K562 treated with DMSO at 1 percent for 12 hours (cell line): ENCODE data around the gene ZNF573. TPM values are rescaled to one million over a fixed set of nuclear protein-coding genes. Genes with fewer than 3 reads are reported as not detected.

Experiments
- total RNA-seq: library from RNA; unstranded; fragments of 300-600 nt; gene quantifications from 2 replicates; pipeline ENCODE4 v1.2.3, GENCODE V29; 2022; ENCODE audit not compliant: insufficient read depth

Gene ZNF573
- total RNA-seq, result 1.3 TPM in 1 of 2 replicates, not detected in the other

DNA sequence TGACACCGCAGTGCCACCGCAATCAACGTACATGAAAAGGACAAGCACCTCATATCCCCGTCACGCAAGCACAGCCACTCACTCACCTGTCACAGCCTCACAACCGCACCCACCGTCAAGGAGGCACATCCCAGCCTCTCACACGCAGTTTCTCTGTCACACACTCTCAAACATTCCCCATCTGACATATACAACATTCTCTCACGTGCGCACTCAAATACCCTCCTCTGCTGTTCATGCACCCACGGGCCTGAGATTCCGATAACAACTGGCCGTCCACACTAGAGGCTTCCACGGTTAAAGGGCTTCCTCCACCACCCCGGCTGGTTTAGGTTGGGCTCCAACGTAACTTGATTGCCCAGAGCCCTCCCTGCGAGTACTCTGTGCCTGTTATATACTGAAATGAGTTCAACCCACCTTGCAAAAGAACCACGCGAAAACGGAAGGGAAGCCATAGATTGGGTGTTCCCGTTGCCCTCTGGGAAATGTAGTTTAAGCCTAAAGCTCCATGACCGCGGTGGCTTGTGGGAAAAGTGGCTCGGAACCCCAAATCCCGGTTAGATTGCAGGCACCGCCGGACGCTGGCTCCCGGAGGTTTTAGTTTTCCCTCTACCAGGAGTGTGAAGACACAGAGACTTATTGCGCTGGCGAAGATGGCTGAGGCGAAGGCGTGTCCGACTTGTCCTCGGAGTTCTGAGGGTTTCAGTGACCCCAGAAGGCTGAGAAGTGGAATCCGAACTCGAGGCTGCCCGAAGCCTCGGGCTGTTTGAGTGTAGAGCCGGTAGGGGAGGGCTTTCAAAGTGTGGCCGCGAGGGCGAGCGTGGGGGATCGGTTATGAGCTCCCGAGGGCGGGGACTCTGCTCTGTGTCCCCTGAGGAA lies at the start of gene ZNF573:
ZNF573 (minus strand) TSS at position 460 of the 879 bp plus-strand sequence. CDS start 5,857 bp downstream, outside the sequence.

DNA sequence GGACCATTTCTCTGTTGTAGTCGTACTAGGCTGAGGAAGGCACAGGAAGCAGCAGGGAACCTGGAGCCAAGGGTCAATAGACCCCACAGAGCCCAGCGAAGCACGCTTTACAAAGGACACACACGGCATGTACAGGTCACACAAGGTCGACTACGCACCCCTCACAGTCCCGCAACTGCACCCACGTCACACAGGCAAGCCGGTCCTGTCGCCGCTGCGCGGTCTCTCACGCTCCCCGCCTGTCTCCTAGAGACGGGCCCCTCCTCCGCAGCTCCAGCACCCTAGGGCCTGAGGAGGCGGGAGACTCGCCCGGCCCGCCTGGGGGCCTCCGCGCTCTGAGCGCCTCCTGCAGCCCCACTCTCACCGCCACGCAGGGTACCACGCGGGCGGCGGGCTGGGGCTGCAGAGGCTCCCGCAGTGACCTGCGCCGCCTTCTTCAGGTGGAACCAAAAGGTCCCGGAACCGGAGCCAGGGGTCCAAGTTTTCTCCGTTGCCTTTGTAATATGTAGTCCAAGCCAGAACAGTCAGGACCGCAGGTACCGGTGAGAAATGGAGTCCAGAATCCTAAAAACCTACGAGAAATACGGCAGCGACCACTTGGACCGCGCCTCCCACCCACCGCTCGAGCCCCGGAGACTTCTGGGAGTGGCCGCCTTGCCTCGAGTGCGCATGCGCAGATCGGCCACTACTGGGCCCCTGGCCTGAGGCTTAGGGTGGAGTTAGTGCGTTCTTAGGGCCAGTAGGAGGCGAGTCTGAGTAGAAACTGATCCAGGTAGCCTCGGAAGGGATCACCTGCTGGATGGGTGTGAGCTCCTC lies 60.1 kb downstream of the ZNF573 start, which contains the start of gene ZNF607:
ZNF607 (minus strand) TSS at position 651 of the 816 bp plus-strand sequence. CDS start 8,143 bp downstream, outside the sequence.

Other genes starting within 250 kb of the ZNF573 start
- gene ZNF571, start 184.8 kb downstream of the ZNF573 start, total RNA-seq, result 1.7 TPM in 1 of 2 replicates, not detected in the other
- gene ZNF540, start 184.7 kb downstream of the ZNF573 start, total RNA-seq, result 1.0 and 1.3 TPM in 2 replicates
- 1.0 and 3.8 TPM in 2 replicates for gene ZFP30, start 124.1 kb downstream of the ZNF573 start, total RNA-seq
- gene ZNF607, start 59.8 kb downstream of the ZNF573 start, total RNA-seq, result 2.6 and 4.1 TPM in 2 replicates
- not detected in 2 replicates for gene WDR87, start 127.0 kb upstream of the ZNF573 start, total RNA-seq
- 1.6 and 6.7 TPM in 2 replicates for gene SIPA1L3, start 127.6 kb upstream of the ZNF573 start, total RNA-seq